H1 (cell line): ENCODE data around the gene DBF4.

Experiments
- CBX8 ChIP-seq: fragments of 300-800, 300-1000 bp; sonication (generic); IDR thresholded peaks from 2 replicates; pipeline ENCODE4 v1.7.1; 2016; ENCODE audit warnings: low read depth, low read length, borderline replicate concordance
- RFX5 ChIP-seq: IDR thresholded peaks from 2 replicates; pipeline ENCODE4 v1.6.1; 2011; ENCODE audit warnings: low read depth, low read length, improper control_type of control experiment, borderline replicate concordance
- TF ChIP-seq, protein P1 (sequence below), 3 experiments: IDR thresholded peaks; 1 replicate in 2 of 3; 2 replicates in 1 of 3; pipeline versions ENCODE4 v1.5.1 to v1.6.1; 2011; ENCODE audit warnings: low read length in 3 of 3, mild to moderate bottlenecking in 3 of 3, inconsistent platforms in 2 of 3, low read depth in 1 of 3, moderate library complexity in 1 of 3; ENCODE audit not compliant: insufficient read depth in 1 of 3; ENCODE audit errors: control extremely low read depth in 1 of 3

DNA sequence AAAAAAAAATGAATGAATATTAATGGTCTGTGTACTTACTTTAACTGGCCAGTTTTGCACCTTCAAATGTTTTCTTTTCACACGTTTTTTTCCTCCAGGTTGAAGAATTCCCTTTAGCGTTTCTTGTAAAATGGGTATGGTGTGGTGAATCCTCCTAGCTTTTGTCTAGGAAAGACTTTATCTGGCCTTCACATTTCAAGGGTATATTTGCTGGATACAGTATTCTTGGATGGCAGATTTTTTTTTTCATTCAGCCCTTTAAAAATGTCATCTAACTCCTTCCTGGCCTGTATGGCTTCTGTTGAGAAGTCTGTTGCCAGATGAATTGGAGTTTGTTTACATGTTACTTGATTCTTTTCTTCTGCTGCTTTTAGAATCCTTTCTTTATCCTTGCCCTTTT, 10.2 kb upstream of the DBF4 start:
- TF ChIP-seq, protein P1, sequence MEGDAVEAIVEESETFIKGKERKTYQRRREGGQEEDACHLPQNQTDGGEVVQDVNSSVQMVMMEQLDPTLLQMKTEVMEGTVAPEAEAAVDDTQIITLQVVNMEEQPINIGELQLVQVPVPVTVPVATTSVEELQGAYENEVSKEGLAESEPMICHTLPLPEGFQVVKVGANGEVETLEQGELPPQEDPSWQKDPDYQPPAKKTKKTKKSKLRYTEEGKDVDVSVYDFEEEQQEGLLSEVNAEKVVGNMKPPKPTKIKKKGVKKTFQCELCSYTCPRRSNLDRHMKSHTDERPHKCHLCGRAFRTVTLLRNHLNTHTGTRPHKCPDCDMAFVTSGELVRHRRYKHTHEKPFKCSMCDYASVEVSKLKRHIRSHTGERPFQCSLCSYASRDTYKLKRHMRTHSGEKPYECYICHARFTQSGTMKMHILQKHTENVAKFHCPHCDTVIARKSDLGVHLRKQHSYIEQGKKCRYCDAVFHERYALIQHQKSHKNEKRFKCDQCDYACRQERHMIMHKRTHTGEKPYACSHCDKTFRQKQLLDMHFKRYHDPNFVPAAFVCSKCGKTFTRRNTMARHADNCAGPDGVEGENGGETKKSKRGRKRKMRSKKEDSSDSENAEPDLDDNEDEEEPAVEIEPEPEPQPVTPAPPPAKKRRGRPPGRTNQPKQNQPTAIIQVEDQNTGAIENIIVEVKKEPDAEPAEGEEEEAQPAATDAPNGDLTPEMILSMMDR (IDR thresholded peaks at IDR 0.05; ENCODE audit: control extremely low read depth in 1 of 3, insufficient read depth in 1 of 3, low read depth in 1 of 3, low read length in 3 of 3): no peak
- TF ChIP-seq CBX8 (no peak), RFX5 (no peak)
